ENCODE measurements around the gene EMC6.

Gene EMC6

GRCh38 chr17:3660311-3660891 is 8.2 kb upstream of the EMC6 start:
- DNase-seq (ENCODE audit: low read depth in 2 of 2): no peak
- no peak overlapping the region for H3K4me3 ChIP-seq (replicated peaks in 1 of 2; ENCODE audit: low read depth in 2 of 2, low read length in 2 of 2)
- no peak for TF ChIP-seq CTCF (IDR thresholded peaks at IDR 0.05; ENCODE audit: low read depth, low read length)

GRCh38 chr17:3663102-3664011 is 5.3 kb upstream of the EMC6 start:
- no peak for DNase-seq (ENCODE audit: low read depth in 2 of 2)
- no peak for TF ChIP-seq CTCF (IDR thresholded peaks at IDR 0.05; ENCODE audit: low read depth, low read length)
- no peak overlapping the region for H3K4me3 ChIP-seq (replicated peaks in 1 of 2; ENCODE audit: low read depth in 2 of 2, low read length in 2 of 2)

- no peak for TF ChIP-seq CTCF (IDR thresholded peaks at IDR 0.05; ENCODE audit: low read depth, low read length)
- no peak for DNase-seq (ENCODE audit: low read depth in 2 of 2)
- peak overlapping the region in 1 of 2 donors; percentile 95 for H3K4me3 ChIP-seq (replicated peaks in 1 of 2; ENCODE audit: low read depth in 2 of 2, low read length in 2 of 2)
These were observed 2.8 kb upstream of the EMC6 start for GRCh38 chr17:3665834-3666233.

GRCh38 chr17:3666516-3666915 is 2.1 kb upstream of the EMC6 start:
- no peak for TF ChIP-seq CTCF (IDR thresholded peaks at IDR 0.05; ENCODE audit: low read depth, low read length)
- DNase-seq (ENCODE audit: low read depth in 2 of 2): no peak
- peak overlapping the region; percentile 24 to 95 for H3K4me3 ChIP-seq (replicated peaks in 1 of 2; ENCODE audit: low read depth in 2 of 2, low read length in 2 of 2)

GRCh38 chr17:3667366-3668278 is 990 bp upstream of the EMC6 start:
- no peak for TF ChIP-seq CTCF (IDR thresholded peaks at IDR 0.05; ENCODE audit: low read depth, low read length)
- peak overlapping the region; percentile 95 for H3K4me3 ChIP-seq (replicated peaks in 1 of 2; ENCODE audit: low read depth in 2 of 2, low read length in 2 of 2)
- DNase-seq (ENCODE audit: low read depth in 2 of 2): peak; percentile 93 to 97

GRCh38 chr17:3669085-3669347 is 404 bp downstream of the EMC6 start:
- H3K4me3 ChIP-seq (replicated peaks in 1 of 2; ENCODE audit: low read depth in 2 of 2, low read length in 2 of 2): peak overlapping the region; percentile 97 to 98
- TF ChIP-seq CTCF (IDR thresholded peaks at IDR 0.05; ENCODE audit: low read depth, low read length): no peak
- no peak for DNase-seq (ENCODE audit: low read depth in 2 of 2)
